Mucosa of stomach (tissue), 1 donor: ENCODE measurements around the gene VASH1.

Experiments used
- H3K27me3 ChIP-seq: one replicate; pipeline ENCODE4 v1.7.0; 2013; ENCODE audit warnings: mild to moderate bottlenecking, low read length; ENCODE audit not compliant: control insufficient read depth, insufficient read depth
- H3K36me3 ChIP-seq: one replicate; pipeline ENCODE4 v1.7.0; 2013; ENCODE audit warnings: low read length; ENCODE audit not compliant: control insufficient read depth, insufficient read depth
- H3K4me1 ChIP-seq: one replicate; pipeline ENCODE4 v1.7.0; 2013; ENCODE audit warnings: mild to moderate bottlenecking, low read length; ENCODE audit not compliant: control insufficient read depth, insufficient read depth
- H3K4me3 ChIP-seq: one replicate; pipeline ENCODE4 v1.7.0; 2013; ENCODE audit warnings: low read length
- H3K9ac ChIP-seq: one replicate; pipeline ENCODE4 v1.7.0; 2013; ENCODE audit warnings: mild to moderate bottlenecking, low read length, moderate library complexity
- H3K9me3 ChIP-seq: one replicate; pipeline ENCODE4 v1.7.0; 2013; ENCODE audit warnings: mild to moderate bottlenecking, low read length, moderate library complexity; ENCODE audit not compliant: control insufficient read depth
- donor health status: Pancreatic carcinoma.

The VASH1 gene

GRCh38 chr14:76775695-76776427 lies 14.6 kb downstream of the VASH1 start:
- H3K4me1 ChIP-seq, result peaks cover 20% of the 10 kb centered on the region
- H3K27me3 ChIP-seq, result no peaks in the 10 kb centered on the region
- H3K9ac ChIP-seq, result no peak overlapping the region
- H3K36me3 ChIP-seq, result no peaks in the 10 kb centered on the region
- no peak overlapping the region for H3K4me3 ChIP-seq
- no peaks in the 10 kb centered on the region for H3K9me3 ChIP-seq

DNA sequence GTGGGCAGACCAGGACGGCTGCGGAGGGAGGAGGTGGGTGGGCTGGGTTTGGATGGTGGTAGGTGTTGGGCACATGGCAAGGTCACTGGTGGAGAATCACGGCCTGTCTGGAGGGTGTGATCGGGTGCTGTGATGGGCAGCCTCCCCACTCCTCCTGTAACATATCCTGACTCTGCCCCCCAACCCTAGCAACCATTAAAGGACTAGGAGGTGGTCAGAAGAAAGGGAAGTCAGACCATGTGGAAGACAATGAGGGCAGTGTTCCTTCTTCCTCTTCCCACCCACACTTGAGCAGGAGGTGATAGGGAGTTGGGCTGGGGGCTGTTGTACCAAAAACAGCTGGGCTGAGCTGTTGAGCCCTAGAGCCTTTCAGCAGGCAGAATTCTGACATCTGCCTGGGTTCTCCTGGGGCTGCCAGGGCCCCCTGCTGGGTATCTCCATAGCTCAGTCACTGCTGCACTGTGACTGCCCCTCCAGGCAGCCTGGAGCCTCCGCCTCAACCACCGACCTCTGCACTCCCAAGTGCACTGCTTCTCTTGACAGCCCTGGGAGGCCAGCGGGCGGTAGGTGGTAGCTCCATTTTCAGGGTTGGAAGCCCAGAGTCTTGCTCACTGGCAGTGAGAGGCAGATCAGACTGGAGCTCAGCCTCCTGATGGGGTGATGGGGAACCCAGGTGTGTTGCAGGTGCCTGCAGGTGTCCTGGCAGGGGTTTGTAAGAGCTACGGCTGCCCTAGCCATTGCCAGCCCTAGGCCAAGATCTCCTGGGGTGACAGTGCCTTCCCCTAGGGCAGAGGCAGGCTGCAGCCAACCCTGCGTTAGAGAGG lies 15.4 kb downstream of the VASH1 start:
- no peaks in the 10 kb centered on the region for H3K36me3 ChIP-seq
- H3K9me3 ChIP-seq, result no peaks in the 10 kb centered on the region
- no peak overlapping the region for H3K4me3 ChIP-seq
- H3K4me1 ChIP-seq, result peaks cover 20% of the 10 kb centered on the region
- no peaks in the 10 kb centered on the region for H3K27me3 ChIP-seq
- no peak overlapping the region for H3K9ac ChIP-seq

DNA sequence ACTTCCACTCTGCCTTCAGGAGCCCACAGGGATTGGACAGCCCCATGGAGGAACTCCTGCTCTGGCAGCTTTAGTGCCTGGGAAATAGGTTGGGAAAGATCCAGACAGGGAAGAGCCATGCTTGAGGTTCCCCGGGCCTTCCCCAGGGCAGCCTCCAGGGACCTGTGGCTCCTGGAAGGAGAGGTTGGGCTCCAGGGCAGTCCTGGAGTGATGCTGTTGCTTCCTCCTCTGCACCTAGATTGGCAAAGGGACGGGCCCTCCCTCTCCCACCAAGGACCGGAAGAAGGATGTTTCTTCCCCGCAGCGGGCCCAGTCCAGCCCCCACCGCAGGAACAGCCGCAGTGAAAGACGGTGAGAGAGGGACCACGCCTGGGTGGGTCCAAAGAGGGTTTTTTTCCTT lies 16.5 kb downstream of the VASH1 start:
- Histone ChIP-seq H3K4me1 (peaks cover 15% of the 10 kb centered on the region), H3K9me3 (no peaks in the 10 kb centered on the region), H3K27me3 (no peaks in the 10 kb centered on the region), H3K4me3 (no peak overlapping the region), H3K9ac (no peak overlapping the region), H3K36me3 (peaks cover 7% of the 10 kb centered on the region)

- Histone ChIP-seq H3K9ac (no peak overlapping the region), H3K4me1 (peaks cover 8% of the 10 kb centered on the region), H3K27me3 (no peaks in the 10 kb centered on the region), H3K4me3 (no peak overlapping the region), H3K36me3 (peaks cover 7% of the 10 kb centered on the region), H3K9me3 (no peaks in the 10 kb centered on the region)
Measured at GRCh38 chr14:76778546-76779215, 17.4 kb downstream of the VASH1 start.

GRCh38 chr14:76779221-76780057 lies 18.2 kb downstream of the VASH1 start:
- H3K4me1 ChIP-seq, result no peaks in the 10 kb centered on the region
- peaks cover 7% of the 10 kb centered on the region for H3K36me3 ChIP-seq

GRCh38 chr14:76780058-76780345 lies 18.7 kb downstream of the VASH1 start:
- Histone ChIP-seq H3K9me3 (no peaks in the 10 kb centered on the region), H3K4me3 (no peak overlapping the region), H3K4me1 (no peaks in the 10 kb centered on the region), H3K36me3 (peaks cover 7% of the 10 kb centered on the region), H3K27me3 (no peaks in the 10 kb centered on the region), H3K9ac (no peak overlapping the region)

More at GRCh38 chr14:76779221-76780057, 18.2 kb downstream of the VASH1 start:
- no peaks in the 10 kb centered on the region for H3K9me3 ChIP-seq
- no peaks in the 10 kb centered on the region for H3K27me3 ChIP-seq
- H3K9ac ChIP-seq, result no peak overlapping the region
- no peak overlapping the region for H3K4me3 ChIP-seq

DNA sequence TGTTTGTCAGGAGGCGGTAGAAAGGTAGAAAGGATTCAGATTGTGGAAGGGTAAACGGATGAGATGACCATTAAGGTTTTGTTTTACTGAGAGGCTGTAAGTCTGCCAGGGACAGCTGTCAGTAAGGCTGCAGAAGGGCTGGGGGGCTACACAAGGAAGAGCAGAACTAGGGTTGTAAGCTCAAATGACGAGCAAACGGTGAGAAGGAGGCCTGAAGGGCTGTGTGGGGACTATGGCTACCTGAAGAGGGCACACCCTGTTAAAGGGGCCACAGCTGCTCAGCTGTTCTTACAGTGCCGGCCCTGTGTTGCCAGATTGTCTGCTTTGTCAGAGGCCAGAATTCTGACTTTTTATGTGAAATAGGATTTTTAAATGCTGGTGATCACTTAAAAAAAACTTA lies 19.1 kb downstream of the VASH1 start:
- Histone ChIP-seq H3K36me3 (peaks cover 7% of the 10 kb centered on the region), H3K27me3 (no peaks in the 10 kb centered on the region), H3K4me3 (no peak overlapping the region), H3K9me3 (no peaks in the 10 kb centered on the region), H3K4me1 (no peaks in the 10 kb centered on the region), H3K9ac (no peak overlapping the region)

- H3K36me3 ChIP-seq, result peaks cover 7% of the 10 kb centered on the region
- no peaks in the 10 kb centered on the region for H3K4me1 ChIP-seq
- no peak overlapping the region for H3K4me3 ChIP-seq
- no peaks in the 10 kb centered on the region for H3K27me3 ChIP-seq
- no peaks in the 10 kb centered on the region for H3K9me3 ChIP-seq
- H3K9ac ChIP-seq, result no peak overlapping the region
Measured at GRCh38 chr14:76780875-76781647, 19.8 kb downstream of the VASH1 start.

DNA sequence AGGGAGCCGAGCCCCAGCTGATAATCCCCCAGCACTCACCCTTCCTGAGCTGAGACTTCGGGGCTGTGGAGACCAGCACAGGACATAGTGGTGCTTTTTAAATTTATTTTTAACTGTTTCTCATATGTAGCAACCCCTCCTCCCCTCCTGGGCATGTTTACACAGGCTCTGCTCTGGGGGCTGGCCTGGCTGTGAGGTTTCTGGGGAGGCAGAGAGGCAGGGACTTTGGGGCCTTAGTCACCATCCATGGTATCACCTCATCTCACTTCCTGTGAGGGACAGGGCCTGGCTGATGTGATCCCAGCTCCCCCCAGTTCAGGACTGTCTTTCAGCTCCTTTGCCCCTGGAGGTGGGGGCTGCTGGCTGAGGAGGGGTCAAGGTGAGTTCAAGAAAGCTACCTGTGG lies 20.4 kb downstream of the VASH1 start:
- no peaks in the 10 kb centered on the region for H3K27me3 ChIP-seq
- H3K9me3 ChIP-seq, result no peaks in the 10 kb centered on the region
- no peaks in the 10 kb centered on the region for H3K4me1 ChIP-seq
- H3K36me3 ChIP-seq, result peaks cover 7% of the 10 kb centered on the region
- no peak overlapping the region for H3K4me3 ChIP-seq
- H3K9ac ChIP-seq, result no peak overlapping the region

DNA sequence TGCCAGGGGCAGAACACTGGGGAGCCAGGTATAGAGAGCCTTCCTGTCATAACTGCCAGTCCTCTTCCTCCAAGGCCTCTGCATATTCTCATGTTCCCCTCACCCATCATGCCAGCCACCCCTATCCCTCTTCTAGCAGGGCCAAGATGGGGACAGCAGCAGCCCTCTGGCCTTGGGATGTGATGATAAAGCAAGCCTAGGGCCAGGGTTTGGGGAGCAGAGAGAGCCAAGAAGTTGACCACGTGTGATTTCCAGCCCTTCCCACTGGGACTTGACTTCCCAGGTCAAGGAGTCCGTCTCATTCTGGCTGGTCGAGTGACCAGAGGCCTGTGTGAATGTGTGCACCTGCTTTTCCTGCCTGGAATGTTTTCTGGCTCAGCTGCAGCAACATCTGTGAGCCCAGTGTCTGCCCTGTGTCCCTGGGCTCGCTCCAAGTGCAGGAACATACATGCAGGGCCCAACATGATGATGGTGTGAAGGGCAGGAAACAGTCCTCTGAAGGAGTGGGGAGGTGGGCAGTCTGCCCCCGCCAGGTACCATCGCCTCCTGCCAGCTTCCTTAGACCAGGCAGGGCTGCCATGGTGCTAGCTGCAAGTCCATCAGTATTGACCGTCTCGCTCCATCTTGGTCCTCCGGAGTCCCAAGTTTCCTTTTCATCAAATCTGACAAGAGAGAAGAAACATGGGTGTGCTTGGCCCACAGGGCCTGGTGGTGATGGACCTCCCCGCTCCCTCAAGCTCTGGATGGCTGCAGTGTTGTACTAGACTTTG lies 21.0 kb downstream of the VASH1 start:
- no peak overlapping the region for H3K4me3 ChIP-seq
- H3K4me1 ChIP-seq, result no peaks in the 10 kb centered on the region
- no peaks in the 10 kb centered on the region for H3K27me3 ChIP-seq
- H3K9me3 ChIP-seq, result no peaks in the 10 kb centered on the region
- H3K36me3 ChIP-seq, result peaks cover 7% of the 10 kb centered on the region
- H3K9ac ChIP-seq, result no peak overlapping the region
